ENCODE data around the gene FIBCD1. TPM values are rescaled to one million over a fixed set of nuclear protein-coding genes. Genes with fewer than 3 reads are reported as not detected.

Gene FIBCD1
- total and polyA plus RNA-seq, 3 experiments from 2014 or later: not detected

DNA sequence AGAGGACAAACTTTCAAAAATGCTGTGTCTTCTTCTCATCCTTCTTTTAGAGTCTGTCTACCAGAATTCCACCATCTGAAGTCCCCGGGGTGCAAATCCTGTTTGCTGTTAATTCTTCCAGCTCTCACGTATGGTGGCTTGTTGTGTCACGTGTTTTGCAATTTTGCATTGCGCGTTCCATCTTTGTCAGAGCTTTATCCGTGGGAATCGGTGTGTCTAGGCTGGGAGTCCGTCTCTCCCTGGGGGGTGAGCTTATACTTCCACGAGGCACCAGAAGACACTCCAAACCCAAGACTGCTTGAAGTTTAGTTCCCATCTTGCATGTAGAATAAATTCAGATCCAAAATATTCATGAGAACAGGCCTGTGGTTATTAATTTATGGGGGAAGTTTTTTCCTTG, 6.1 kb upstream of the FIBCD1 start:
- peaks cover 31 to 76% of the 10 kb centered on the region in 2 donors for H3K27me3 Mint-ChIP-seq
- peaks cover 0 to 2% (median 0%) of the 10 kb centered on the region in 3 donors for H3K36me3 Mint-ChIP-seq
- Histone ChIP-seq H3K9me3 (ENCODE audit: low read length) (no peaks in the 10 kb centered on the region), H3K27ac (ENCODE audit: low read depth, low read length) (no peak overlapping the region), H3K27me3 (ENCODE audit: insufficient read depth, low read length, poor library complexity, severe bottlenecking) (peaks cover 41% of the 10 kb centered on the region), H3K4me3 (ENCODE audit: low read length) (no peak overlapping the region), H3K36me3 (ENCODE audit: insufficient read depth, low read length) (no peaks in the 10 kb centered on the region), H3K4me1 (ENCODE audit: insufficient read depth, low read length) (peaks cover 6% of the 10 kb centered on the region)
- no peak for DNase-seq
- CTCF ChIA-PET: interaction anchor here (1.4 kb wide), 1 partner anchor 238 kb away, joined by 3 read pairs; no protein-coding TSS in a partner anchor
- peaks cover 6 to 8% (median 8%) of the 10 kb centered on the region in 3 donors for H3K4me1 Mint-ChIP-seq
- H3K9me3 Mint-ChIP-seq: peaks cover 0 to 3% (median 0%) of the 10 kb centered on the region in 5 donors
- H3K27ac Mint-ChIP-seq: peak overlapping the region in 1 of 8 donors; percentile 58
- POLR2A ChIA-PET: no interaction called here
- no peak overlapping the region for H3K4me3 Mint-ChIP-seq

DNA sequence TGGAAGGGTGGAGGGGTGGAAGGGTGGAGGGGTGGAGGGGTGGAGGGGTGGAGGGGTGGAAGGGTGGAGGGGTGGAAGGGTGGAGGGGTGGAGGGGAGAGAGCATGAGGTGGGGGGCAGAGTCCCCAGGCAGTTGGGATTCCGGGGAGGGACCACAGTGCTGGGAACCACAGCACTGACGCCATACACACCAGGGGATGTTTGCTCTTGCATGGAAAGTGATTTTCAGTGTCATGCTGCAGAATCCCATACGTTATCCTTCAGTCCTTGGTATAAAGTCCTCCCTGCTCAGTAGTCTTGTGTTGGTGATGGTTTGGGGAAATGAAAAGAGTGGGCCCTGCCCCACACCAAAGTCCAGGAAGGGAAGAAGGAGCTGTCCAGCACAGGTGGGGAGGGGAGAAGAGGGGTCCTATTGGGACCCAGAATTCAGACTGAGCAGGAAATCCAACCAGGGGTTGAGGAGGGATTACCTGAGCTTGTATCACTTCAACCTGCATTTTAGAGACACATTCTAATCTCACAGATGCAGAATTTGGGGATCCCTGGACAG, 5.5 kb upstream of the FIBCD1 start:
- Histone ChIP-seq H3K36me3 (ENCODE audit: insufficient read depth, low read length) (no peaks in the 10 kb centered on the region), H3K4me3 (ENCODE audit: low read length) (no peak overlapping the region), H3K4me1 (ENCODE audit: insufficient read depth, low read length) (peaks cover 6% of the 10 kb centered on the region), H3K27me3 (ENCODE audit: insufficient read depth, low read length, poor library complexity, severe bottlenecking) (peaks cover 44% of the 10 kb centered on the region), H3K27ac (ENCODE audit: low read depth, low read length) (no peak overlapping the region), H3K9me3 (ENCODE audit: low read length) (no peaks in the 10 kb centered on the region)
- ChIA-PET CTCF (interaction anchor here (1.4 kb wide), 1 partner anchor 238 kb away, joined by 3 read pairs; no protein-coding TSS in a partner anchor), POLR2A (no interaction called here)
- Mint-ChIP-seq H3K36me3 (peaks cover 0 to 2% (median 0%) of the 10 kb centered on the region in 3 donors), H3K9me3 (peaks cover 0 to 3% (median 0%) of the 10 kb centered on the region in 5 donors), H3K4me3 (no peak overlapping the region), H3K4me1 (peaks cover 6 to 8% (median 8%) of the 10 kb centered on the region in 3 donors), H3K27ac (no peak overlapping the region), H3K27me3 (peaks cover 28 to 70% of the 10 kb centered on the region in 2 donors)
- no peak for DNase-seq

DNA sequence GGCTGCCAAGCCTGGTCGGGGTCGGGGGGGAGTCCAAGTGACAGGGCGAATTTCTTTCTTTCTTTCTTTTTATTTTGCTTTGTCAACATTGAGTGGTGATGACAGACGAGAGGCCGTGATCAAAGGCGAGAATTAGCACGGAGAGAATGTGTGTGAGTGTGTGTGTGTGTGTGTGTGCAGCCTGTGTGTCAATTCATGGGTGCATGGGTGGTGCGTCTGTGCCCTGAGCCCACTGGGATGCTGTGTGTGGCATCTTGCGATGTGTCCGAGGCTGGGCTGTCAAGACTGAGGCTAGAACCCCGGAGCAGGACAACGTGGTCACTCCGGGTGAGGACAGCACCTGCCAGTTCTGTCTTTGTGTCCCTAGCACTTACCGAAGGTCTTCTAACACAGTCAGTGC, 4.7 kb upstream of the FIBCD1 start:
- Mint-ChIP-seq H3K4me3 (no peak overlapping the region), H3K27ac (no peak overlapping the region), H3K27me3 (peaks cover 27 to 63% of the 10 kb centered on the region in 2 donors), H3K4me1 (peaks cover 6 to 10% (median 8%) of the 10 kb centered on the region in 3 donors), H3K9me3 (peaks cover 0 to 3% (median 0%) of the 10 kb centered on the region in 5 donors), H3K36me3 (peaks cover 0 to 2% (median 0%) of the 10 kb centered on the region in 3 donors)
- H3K27me3 ChIP-seq (ENCODE audit: insufficient read depth, low read length, poor library complexity, severe bottlenecking): peaks cover 44% of the 10 kb centered on the region
- ChIA-PET POLR2A (no interaction called here), CTCF (interaction anchor here (2.2 kb wide), 1 partner anchor 237 kb away, joined by 8 read pairs; no protein-coding TSS in a partner anchor)
- H3K4me3 ChIP-seq (ENCODE audit: low read length): no peak overlapping the region
- DNase-seq: no peak
- no peaks in the 10 kb centered on the region for H3K36me3 ChIP-seq (ENCODE audit: insufficient read depth, low read length)
- H3K27ac ChIP-seq (ENCODE audit: low read depth, low read length): no peak overlapping the region
- H3K9me3 ChIP-seq (ENCODE audit: low read length): no peaks in the 10 kb centered on the region
- H3K4me1 ChIP-seq (ENCODE audit: insufficient read depth, low read length): peaks cover 6% of the 10 kb centered on the region

DNA sequence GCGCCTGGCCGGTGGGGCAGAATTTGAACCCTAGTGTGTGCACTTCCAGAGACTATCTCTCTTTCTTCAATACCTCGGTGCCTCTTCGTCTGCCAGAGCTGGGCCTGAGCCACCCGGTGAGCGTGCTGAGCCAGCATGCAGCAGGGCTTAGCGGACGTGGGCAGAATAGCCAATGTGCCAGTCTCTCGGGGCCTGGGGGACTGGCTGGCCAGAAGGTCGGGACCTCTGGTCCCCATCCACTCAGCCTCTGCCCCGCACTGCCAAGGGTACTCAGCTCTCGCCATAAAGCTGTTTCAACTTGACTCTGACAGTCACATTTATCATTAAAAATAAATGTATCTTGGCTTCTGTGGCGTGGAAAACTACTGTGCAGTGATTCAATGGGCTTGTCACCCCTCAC, 4.2 kb upstream of the FIBCD1 start:
- CTCF ChIA-PET: interaction anchor here (2.2 kb wide), 1 partner anchor 237 kb away, joined by 8 read pairs; no protein-coding TSS in a partner anchor
- Histone ChIP-seq H3K36me3 (ENCODE audit: insufficient read depth, low read length) (no peaks in the 10 kb centered on the region), H3K27ac (ENCODE audit: low read depth, low read length) (no peak overlapping the region), H3K9me3 (ENCODE audit: low read length) (no peaks in the 10 kb centered on the region), H3K4me1 (ENCODE audit: insufficient read depth, low read length) (peaks cover 6% of the 10 kb centered on the region), H3K27me3 (ENCODE audit: insufficient read depth, low read length, poor library complexity, severe bottlenecking) (peaks cover 43% of the 10 kb centered on the region), H3K4me3 (ENCODE audit: low read length) (no peak overlapping the region)
- POLR2A ChIA-PET: no interaction called here
- Mint-ChIP-seq H3K36me3 (peaks cover 0 to 2% (median 0%) of the 10 kb centered on the region in 3 donors), H3K4me1 (peaks cover 6 to 12% (median 8%) of the 10 kb centered on the region in 3 donors), H3K27ac (no peak overlapping the region), H3K9me3 (peaks cover 0 to 1% (median 0%) of the 10 kb centered on the region in 5 donors), H3K27me3 (peaks cover 26 to 60% of the 10 kb centered on the region in 2 donors), H3K4me3 (no peak overlapping the region)
- no peak for DNase-seq

DNA sequence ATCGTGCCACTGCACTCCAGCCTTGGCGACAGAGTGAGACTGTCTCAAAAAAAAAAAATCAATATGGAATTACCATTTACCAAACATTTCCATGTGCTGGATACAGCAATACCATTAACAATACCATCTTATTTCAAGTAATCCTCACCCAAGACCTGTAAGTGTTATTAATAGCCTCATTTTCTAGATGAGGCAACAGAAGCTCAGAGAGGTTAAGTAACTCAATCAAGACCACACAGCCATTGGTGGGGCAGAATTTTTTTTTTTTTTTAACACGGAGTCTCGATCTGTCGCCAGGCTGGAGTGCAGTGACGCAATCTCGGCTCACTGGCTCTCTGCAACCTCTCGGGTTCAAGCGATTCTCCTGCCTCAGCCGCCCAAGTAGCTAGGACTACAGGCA, 3.6 kb upstream of the FIBCD1 start:
- peaks cover 6 to 15% (median 8%) of the 10 kb centered on the region in 3 donors for H3K4me1 Mint-ChIP-seq
- Histone ChIP-seq H3K4me3 (ENCODE audit: low read length) (no peak overlapping the region), H3K27me3 (ENCODE audit: insufficient read depth, low read length, poor library complexity, severe bottlenecking) (peaks cover 42% of the 10 kb centered on the region), H3K27ac (ENCODE audit: low read depth, low read length) (no peak overlapping the region), H3K36me3 (ENCODE audit: insufficient read depth, low read length) (no peaks in the 10 kb centered on the region), H3K9me3 (ENCODE audit: low read length) (no peaks in the 10 kb centered on the region), H3K4me1 (ENCODE audit: insufficient read depth, low read length) (peaks cover 6% of the 10 kb centered on the region)
- no peaks in the 10 kb centered on the region for H3K9me3 Mint-ChIP-seq
- ChIA-PET CTCF (interaction anchor here (2.2 kb wide), 1 partner anchor 236 kb away, joined by 8 read pairs; no protein-coding TSS in a partner anchor), POLR2A (no interaction called here)
- no peak overlapping the region for H3K27ac Mint-ChIP-seq
- no peak for DNase-seq
- no peak overlapping the region for H3K4me3 Mint-ChIP-seq
- H3K27me3 Mint-ChIP-seq: peaks cover 27 to 61% of the 10 kb centered on the region in 2 donors
- peaks cover 0 to 2% (median 0%) of the 10 kb centered on the region in 3 donors for H3K36me3 Mint-ChIP-seq

DNA sequence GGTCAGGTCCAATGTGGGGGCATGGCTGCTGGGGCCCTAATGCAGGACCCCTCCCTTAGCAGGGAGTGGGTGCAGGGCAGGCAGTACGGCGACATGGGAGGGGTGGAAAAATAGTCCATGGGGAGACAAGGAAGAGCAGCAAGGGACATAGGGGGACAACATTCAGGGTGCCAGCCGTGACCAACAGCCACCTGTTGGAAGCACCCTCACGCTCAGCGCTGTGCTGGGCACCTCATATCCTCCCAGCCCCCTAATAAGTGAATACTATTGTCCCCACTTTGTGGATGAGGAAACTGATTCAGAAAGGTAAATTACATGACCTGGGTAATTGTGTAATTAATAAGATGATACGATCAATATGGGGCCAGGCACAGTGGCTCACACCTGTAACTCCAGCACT, 3.0 kb upstream of the FIBCD1 start:
- CTCF ChIA-PET: interaction anchor here (2.2 kb wide), 1 partner anchor 235 kb away, joined by 8 read pairs; no protein-coding TSS in a partner anchor

DNA sequence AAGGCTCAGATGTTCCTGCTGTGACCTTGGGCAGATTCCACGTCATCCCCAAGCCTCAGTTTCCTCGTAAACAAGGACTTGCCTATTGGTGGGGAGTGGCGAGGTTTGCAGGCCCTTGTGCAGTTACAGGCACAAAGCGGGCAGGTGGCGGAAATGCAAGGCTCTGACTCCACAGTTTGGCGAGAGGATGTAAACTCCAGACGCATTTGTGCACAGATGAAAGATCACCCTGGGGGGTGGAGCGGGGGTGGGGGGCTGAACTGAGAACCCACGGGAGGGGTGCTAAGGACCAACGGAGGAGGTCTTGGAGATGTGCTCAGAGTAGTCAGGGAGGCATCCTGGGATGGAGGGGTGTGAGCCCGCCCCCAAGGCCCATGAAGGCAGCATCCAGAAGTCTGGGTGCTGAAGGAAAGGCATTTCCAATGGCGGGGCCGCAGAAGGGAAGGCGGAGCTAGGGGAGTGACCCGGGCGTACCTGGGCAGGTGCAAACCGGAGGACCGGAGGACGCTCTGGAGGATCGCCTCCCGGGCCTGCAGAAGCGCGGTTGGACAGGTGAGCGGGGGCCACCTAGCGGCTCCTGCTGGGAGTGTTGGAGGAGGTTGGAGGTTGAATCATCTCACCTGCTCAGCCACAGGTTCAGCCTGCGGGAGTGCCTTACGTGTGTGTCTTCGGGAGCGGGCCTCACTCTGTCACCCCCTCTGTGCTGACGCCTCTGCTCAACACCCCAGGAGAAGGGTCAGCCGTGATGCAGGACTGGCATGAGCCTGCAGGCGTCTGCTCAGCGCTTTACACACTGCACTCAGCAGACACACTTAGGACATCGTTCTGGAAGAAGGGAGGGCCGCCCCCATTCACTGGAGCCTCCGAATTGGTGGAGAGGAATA, 1.9 kb upstream of the FIBCD1 start:
- Histone ChIP-seq H3K4me3 (ENCODE audit: low read length) (no peak overlapping the region), H3K36me3 (ENCODE audit: insufficient read depth, low read length) (no peaks in the 10 kb centered on the region), H3K27me3 (ENCODE audit: insufficient read depth, low read length, poor library complexity, severe bottlenecking) (peaks cover 55% of the 10 kb centered on the region), H3K27ac (ENCODE audit: low read depth, low read length) (no peak overlapping the region), H3K9me3 (ENCODE audit: low read length) (no peaks in the 10 kb centered on the region), H3K4me1 (ENCODE audit: insufficient read depth, low read length) (peaks cover 6% of the 10 kb centered on the region)
- peak overlapping the region in 2 of 8 donors; percentile 4 to 32 for H3K27ac Mint-ChIP-seq
- POLR2A ChIA-PET: no interaction called here
- peaks cover 32 to 65% of the 10 kb centered on the region in 2 donors for H3K27me3 Mint-ChIP-seq
- DNase-seq: peak; percentile 49 to 75 (median 53)
- no peaks in the 10 kb centered on the region for H3K9me3 Mint-ChIP-seq
- no peaks in the 10 kb centered on the region for H3K36me3 Mint-ChIP-seq
- H3K4me3 Mint-ChIP-seq: peak overlapping the region in 5 of 7 donors; percentile 28 to 56 (median 36)
- peaks cover 8 to 21% (median 9%) of the 10 kb centered on the region in 3 donors for H3K4me1 Mint-ChIP-seq
- CTCF ChIA-PET: no interaction called here

More for the DNA sequence above, 3.0 kb upstream of the FIBCD1 start:
- Mint-ChIP-seq H3K4me3 (no peak overlapping the region), H3K9me3 (no peaks in the 10 kb centered on the region), H3K27me3 (peaks cover 26 to 61% of the 10 kb centered on the region in 2 donors), H3K4me1 (peaks cover 7 to 16% (median 8%) of the 10 kb centered on the region in 3 donors), H3K36me3 (peaks cover 0 to 2% (median 0%) of the 10 kb centered on the region in 3 donors), H3K27ac (no peak overlapping the region)
- peaks cover 43% of the 10 kb centered on the region for H3K27me3 ChIP-seq (ENCODE audit: insufficient read depth, low read length, poor library complexity, severe bottlenecking)
- H3K36me3 ChIP-seq (ENCODE audit: insufficient read depth, low read length): no peaks in the 10 kb centered on the region
- no peak overlapping the region for H3K27ac ChIP-seq (ENCODE audit: low read depth, low read length)
- H3K4me3 ChIP-seq (ENCODE audit: low read length): no peak overlapping the region
- H3K4me1 ChIP-seq (ENCODE audit: insufficient read depth, low read length): peaks cover 6% of the 10 kb centered on the region
- H3K9me3 ChIP-seq (ENCODE audit: low read length): no peaks in the 10 kb centered on the region
- no peak for DNase-seq
- POLR2A ChIA-PET: no interaction called here
